HG02938 (cell line): ENCODE results near the gene SUSD1.

Experiments used
- ATAC-seq: cut with Tn5 transposase; IDR thresholded peaks from one replicate; pipeline ENCODE4 v1.9.1; 2021; ENCODE audit warnings: mild to moderate bottlenecking, moderate library complexity; ENCODE audit not compliant: unreplicated experiment

The SUSD1 gene

DNA sequence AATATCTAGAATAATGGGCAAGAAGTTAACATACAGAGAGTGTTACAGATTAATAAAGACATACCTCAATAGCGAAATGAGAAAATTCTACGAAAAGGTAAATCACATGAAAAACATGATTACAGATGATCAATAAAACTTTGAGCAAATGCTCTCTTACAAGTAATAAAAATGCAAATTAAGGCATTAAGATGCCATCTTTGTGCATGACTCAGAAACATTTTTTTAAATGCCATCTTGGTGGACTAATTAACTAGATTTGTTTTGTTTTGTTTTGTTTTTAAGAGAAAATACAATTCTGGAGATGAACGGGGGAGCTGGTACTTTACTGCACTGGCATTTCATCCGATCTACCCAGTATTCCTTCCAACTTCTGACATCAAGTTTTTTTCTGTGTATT is 130.2 kb downstream of the SUSD1 start:
- no peak for ATAC-seq

DNA sequence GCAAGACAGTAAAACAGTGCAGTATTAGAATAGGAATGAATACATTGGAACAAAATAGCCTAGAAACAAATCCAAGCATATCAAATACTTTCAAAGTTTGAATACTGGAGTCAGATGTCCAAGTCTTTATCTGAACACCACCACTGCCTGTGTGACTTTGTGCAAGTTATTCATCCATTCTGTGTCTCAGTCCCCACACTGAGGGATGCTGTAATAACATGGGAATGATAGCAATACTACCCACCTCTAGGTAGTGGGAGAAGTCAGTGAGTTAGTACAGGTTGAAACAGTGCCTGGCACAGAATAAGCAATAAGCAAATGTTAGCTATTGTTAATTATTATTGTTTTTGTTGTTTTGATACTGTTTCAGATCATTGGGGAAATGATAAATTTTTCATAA is 130.9 kb downstream of the SUSD1 start:
- no peak for ATAC-seq

- ATAC-seq = no peak
These were observed 131.7 kb downstream of the SUSD1 start for GRCh38 chr9:112043423-112043822.

GRCh38 chr9:112042769-112043168 is 132.3 kb downstream of the SUSD1 start:
- no peak for ATAC-seq

DNA sequence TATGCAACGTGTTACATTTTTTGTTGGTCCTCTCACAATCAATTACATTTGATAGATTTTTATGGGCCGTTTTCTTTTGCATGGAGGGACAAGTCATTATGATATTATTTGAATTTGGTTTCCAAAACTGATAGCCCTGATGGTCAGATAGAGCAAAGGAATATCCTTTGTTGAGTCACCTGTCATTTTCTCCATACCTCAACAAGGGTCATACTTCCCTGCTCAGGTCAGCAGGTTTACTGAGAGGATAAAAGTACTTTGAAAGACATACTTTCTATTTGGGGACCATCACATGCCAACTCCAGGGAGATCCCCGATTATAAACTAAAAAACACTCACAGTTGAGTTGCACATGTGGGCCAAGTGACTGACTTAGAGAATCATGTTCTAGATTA is 132.9 kb downstream of the SUSD1 start:
- ATAC-seq = no peak

GRCh38 chr9:112041536-112042243 is 133.4 kb downstream of the SUSD1 start:
- ATAC-seq = no peak

GRCh38 chr9:112041199-112041535 is 133.9 kb downstream of the SUSD1 start:
- ATAC-seq = no peak

DNA sequence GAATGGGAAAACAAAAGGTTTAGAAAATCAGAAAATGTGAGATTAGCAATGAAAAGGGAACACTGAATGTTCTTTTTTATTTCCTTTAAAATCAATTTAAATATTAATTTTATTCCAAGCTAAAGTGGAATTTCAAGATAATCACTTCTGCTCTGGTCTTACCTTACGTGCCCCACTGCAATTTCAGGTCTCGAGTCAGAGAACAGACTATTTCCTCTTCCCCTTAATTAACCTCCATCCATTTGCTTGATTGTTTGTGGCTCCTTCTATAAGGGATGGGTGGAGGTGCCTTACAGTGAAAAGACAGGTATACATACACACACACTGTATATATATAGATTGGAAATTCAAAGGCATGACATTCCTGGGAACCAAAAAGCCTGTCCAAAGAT is 137.1 kb downstream of the SUSD1 start:
- ATAC-seq = no peak

- ATAC-seq = peak; percentile 52
These were observed 137.6 kb downstream of the SUSD1 start for GRCh38 chr9:112037281-112038016.

DNA sequence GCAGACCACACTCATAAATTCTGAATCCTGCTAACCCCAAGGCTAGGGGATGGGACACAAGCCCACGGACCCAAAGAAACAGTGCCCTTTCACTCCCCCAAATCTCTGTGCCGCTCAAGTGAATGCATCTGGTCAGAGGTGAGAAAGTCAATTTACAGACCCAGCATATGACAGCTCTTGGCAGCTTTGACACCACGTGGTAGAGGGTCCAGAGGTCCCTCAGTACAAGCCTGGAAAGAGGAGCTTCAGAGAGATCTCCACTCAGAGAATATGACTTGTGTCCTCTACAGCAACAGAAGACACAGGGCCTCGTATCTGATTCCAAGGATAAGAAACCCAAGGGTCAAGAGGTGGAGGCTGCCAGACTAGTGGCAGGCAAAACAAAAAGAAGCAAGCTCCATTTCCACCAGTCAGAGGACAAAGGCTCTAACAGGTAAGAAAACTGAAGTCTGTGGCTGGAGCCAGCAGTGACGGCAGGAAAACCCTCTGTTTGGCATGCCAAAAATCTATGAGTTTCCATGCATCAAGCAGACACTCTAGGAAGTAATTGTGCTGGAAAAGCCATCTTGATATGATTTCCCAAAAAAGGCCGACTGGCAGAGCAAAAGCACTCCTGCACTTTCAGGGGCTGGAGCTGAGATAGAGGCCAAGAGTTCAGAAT is 139.8 kb downstream of the SUSD1 start:
- ATAC-seq = no peak

DNA sequence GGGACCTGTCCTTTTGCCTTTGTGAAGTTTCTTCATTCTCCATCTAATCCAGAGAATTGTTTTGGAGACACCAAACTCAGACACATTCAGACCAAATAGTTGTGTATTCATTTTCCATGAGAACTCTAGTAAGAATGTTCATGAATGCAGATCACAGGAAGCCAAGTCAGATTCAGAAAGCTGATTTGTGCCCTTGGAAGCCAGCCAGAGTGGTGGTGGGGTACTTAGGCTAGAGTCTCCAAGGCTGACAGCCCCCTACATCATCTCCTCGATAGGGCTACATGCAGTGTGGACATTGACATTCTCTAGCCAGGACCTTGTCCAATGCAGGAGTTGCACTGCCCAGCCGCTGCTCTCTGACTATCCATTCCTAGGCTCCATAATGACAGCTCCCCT is 140.9 kb downstream of the SUSD1 start:
- no peak for ATAC-seq

GRCh38 chr9:112033237-112034215 is 141.6 kb downstream of the SUSD1 start:
- ATAC-seq = no peak

GRCh38 chr9:112032743-112033142 is 142.4 kb downstream of the SUSD1 start:
- no peak for ATAC-seq

- peak; percentile 44 for ATAC-seq
These were observed 143.1 kb downstream of the SUSD1 start for GRCh38 chr9:112032009-112032408.

GRCh38 chr9:112031400-112031799 is 143.7 kb downstream of the SUSD1 start:
- no peak for ATAC-seq

- no peak for ATAC-seq
These were observed 145.1 kb downstream of the SUSD1 start for GRCh38 chr9:112029921-112030444.

GRCh38 chr9:112028242-112029221 is 146.6 kb downstream of the SUSD1 start:
- ATAC-seq = peak; percentile 62

DNA sequence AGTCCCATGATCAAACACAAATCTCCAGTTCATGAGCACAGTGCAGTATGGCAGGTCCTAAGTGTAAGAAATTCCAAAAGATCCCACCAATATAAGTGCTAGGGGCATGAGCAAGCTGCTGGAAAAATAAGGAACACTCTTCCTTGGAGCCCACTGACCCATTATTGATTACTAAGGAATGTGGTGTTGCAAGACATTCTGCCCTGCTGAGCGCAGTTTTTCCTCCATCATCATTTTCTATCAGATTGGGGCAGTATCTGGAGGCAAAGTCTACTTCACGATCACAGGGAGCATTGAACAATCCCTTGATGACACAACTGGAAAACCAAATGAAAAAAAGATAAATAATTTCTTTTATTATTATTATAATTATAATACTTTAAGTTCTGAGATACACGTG is 149.2 kb downstream of the SUSD1 start:
- no peak for ATAC-seq

- no peak for ATAC-seq
These were observed 153.4 kb downstream of the SUSD1 start for GRCh38 chr9:112021742-112022141.
